ENCODE measurements around the gene RPS17.

The RPS17 gene

GRCh38 chr15:82540055-82540983 is at the start of gene RPS17:
TSS of gene RPS17 (minus strand) at chr15:82540457. CDS start at chr15:82540428, 29 bp downstream.
- DNase-seq (ENCODE audit: low read depth in 2 of 2): peak; percentile 97 to 98

GRCh38 chr15:82587805-82588204 is 47.5 kb upstream of the RPS17 start:
- DNase-seq (ENCODE audit: low read depth in 2 of 2): no peak

- DNase-seq (ENCODE audit: low read depth in 2 of 2): no peak
These were observed 44.8 kb upstream of the RPS17 start for GRCh38 chr15:82585072-82585471.

- DNase-seq (ENCODE audit: low read depth in 2 of 2): no peak
These were observed 40.5 kb upstream of the RPS17 start for GRCh38 chr15:82580713-82581112.

GRCh38 chr15:82575335-82575734 is 35.1 kb upstream of the RPS17 start:
- no peak for DNase-seq (ENCODE audit: low read depth in 2 of 2)

GRCh38 chr15:82572986-82573385 is 32.7 kb upstream of the RPS17 start:
- DNase-seq (ENCODE audit: low read depth in 2 of 2): no peak

- no peak for DNase-seq (ENCODE audit: low read depth in 2 of 2)
These were observed 32.1 kb upstream of the RPS17 start for GRCh38 chr15:82572311-82572710.

- DNase-seq (ENCODE audit: low read depth in 2 of 2): no peak
These were observed 31.5 kb upstream of the RPS17 start for GRCh38 chr15:82571722-82572222.

GRCh38 chr15:82570721-82571508 is 30.7 kb upstream of the RPS17 start:
- DNase-seq (ENCODE audit: low read depth in 2 of 2): no peak

- no peak for DNase-seq (ENCODE audit: low read depth in 2 of 2)
These were observed 29.6 kb upstream of the RPS17 start for GRCh38 chr15:82569834-82570233.

GRCh38 chr15:82568986-82569385 is 28.7 kb upstream of the RPS17 start:
- DNase-seq (ENCODE audit: low read depth in 2 of 2): no peak

GRCh38 chr15:82567661-82568060 is 27.4 kb upstream of the RPS17 start:
- no peak for DNase-seq (ENCODE audit: low read depth in 2 of 2)

GRCh38 chr15:82566690-82567089 is 26.4 kb upstream of the RPS17 start:
- no peak for DNase-seq (ENCODE audit: low read depth in 2 of 2)

- no peak for DNase-seq (ENCODE audit: low read depth in 2 of 2)
These were observed 18.2 kb upstream of the RPS17 start for GRCh38 chr15:82558502-82558901.

GRCh38 chr15:82556315-82557035 is 16.2 kb upstream of the RPS17 start:
- no peak for DNase-seq (ENCODE audit: low read depth in 2 of 2)

GRCh38 chr15:82554849-82555248 is 14.6 kb upstream of the RPS17 start:
- no peak for DNase-seq (ENCODE audit: low read depth in 2 of 2)

- DNase-seq (ENCODE audit: low read depth in 2 of 2): no peak
These were observed 14.1 kb upstream of the RPS17 start for GRCh38 chr15:82554351-82554750.

- DNase-seq (ENCODE audit: low read depth in 2 of 2): no peak
These were observed 13.6 kb upstream of the RPS17 start for GRCh38 chr15:82553846-82554245.

- DNase-seq (ENCODE audit: low read depth in 2 of 2): no peak
These were observed 12.6 kb upstream of the RPS17 start for GRCh38 chr15:82552861-82553260.

- DNase-seq (ENCODE audit: low read depth in 2 of 2): no peak
These were observed 11.5 kb upstream of the RPS17 start for GRCh38 chr15:82551646-82552247.

GRCh38 chr15:82549199-82549665 is 9.0 kb upstream of the RPS17 start:
- no peak for DNase-seq (ENCODE audit: low read depth in 2 of 2)

Data from stimulated activated CD8-positive, alpha-beta memory T cell treated with anti-CD3 and anti-CD28 coated beads, Interleukin-7, amount 100 ng/mL, for 1 hour (primary cell).